GM21576 (cell line): ENCODE measurements around the gene MBP.
A peak's percentile ranks its signal among the peaks of the same experiment; 100 is the strongest.

Experiments used
- ATAC-seq: cut with Tn5 transposase; IDR thresholded peaks from one replicate; pipeline ENCODE4 v1.9.1; 2021; ENCODE audit warnings: mild to moderate bottlenecking, moderate library complexity; ENCODE audit not compliant: unreplicated experiment

Gene MBP

GRCh38 chr18:77088963-77089722 lies 43.4 kb downstream of the MBP start:
- ATAC-seq, result no peak

- ATAC-seq, result no peak
Observed at GRCh38 chr18:77087393-77088141, 45.0 kb downstream of the MBP start.

- ATAC-seq, result no peak
Observed at GRCh38 chr18:77086656-77087392, 45.8 kb downstream of the MBP start.

- no peak for ATAC-seq
Observed at GRCh38 chr18:77086034-77086433, 46.5 kb downstream of the MBP start.

- no peak for ATAC-seq
Observed at GRCh38 chr18:77084688-77085035, 47.9 kb downstream of the MBP start.

- no peak for ATAC-seq
Observed at GRCh38 chr18:77082316-77082955, 50.1 kb downstream of the MBP start.

GRCh38 chr18:77081390-77081778 lies 51.2 kb downstream of the MBP start:
- ATAC-seq, result no peak

GRCh38 chr18:77079954-77080682 lies 52.5 kb downstream of the MBP start:
- peak; percentile 91 for ATAC-seq

- ATAC-seq, result no peak
Observed at GRCh38 chr18:77079088-77079487, 53.5 kb downstream of the MBP start.

- no peak for ATAC-seq
Observed at GRCh38 chr18:77078690-77079070, 53.9 kb downstream of the MBP start.

GRCh38 chr18:77077941-77078689 lies 54.5 kb downstream of the MBP start:
- ATAC-seq, result no peak

- no peak for ATAC-seq
Observed at GRCh38 chr18:77077401-77077800, 55.2 kb downstream of the MBP start.

GRCh38 chr18:77076111-77076510 lies 56.5 kb downstream of the MBP start:
- no peak for ATAC-seq

- ATAC-seq, result no peak
Observed at GRCh38 chr18:77074431-77074830, 58.2 kb downstream of the MBP start.

- ATAC-seq, result no peak
Observed at GRCh38 chr18:77073336-77074093, 59.1 kb downstream of the MBP start.

- no peak for ATAC-seq
Observed at GRCh38 chr18:77072566-77072965, 60.0 kb downstream of the MBP start.

GRCh38 chr18:77071711-77072292 lies 60.8 kb downstream of the MBP start:
- no peak for ATAC-seq

- ATAC-seq, result no peak
Observed at GRCh38 chr18:77071061-77071460, 61.5 kb downstream of the MBP start.

GRCh38 chr18:77070627-77071026 lies 62.0 kb downstream of the MBP start:
- ATAC-seq, result no peak
